Aorta (tissue), 5 donors: ENCODE data around the gene RFLNA. TPM values are rescaled to one million over a fixed set of nuclear protein-coding genes. Genes with fewer than 3 reads are reported as not detected.
A peak's percentile ranks its signal among the peaks of the same experiment; 100 is the strongest.

ENCODE experiments used
- ATAC-seq: fragments of 200-7000 bp; cut with Tn5 transposase; one replicate; pipeline ENCODE4 v1.9.1; 2022; ENCODE audit warnings: moderate library complexity; ENCODE audit not compliant: low FRiP score
- DNase-seq, 2 donors: peaks; one replicate each; pipeline ENCODE4 v3.0.0-alpha.2; 2020
- H3K27ac ChIP-seq, 2 donors: one replicate each; pipeline ENCODE4 v1.5.1; 2013; ENCODE audit warnings: low read length in 2 of 2, mild to moderate bottlenecking in 2 of 2, moderate library complexity in 2 of 2, control low read depth in 1 of 2, inconsistent platforms in 1 of 2, low read depth in 1 of 2
- H3K27me3 ChIP-seq, 2 donors: one replicate each; pipeline ENCODE4 v1.6.1; 2013; ENCODE audit warnings: control low read depth in 1 of 2, low read length in 1 of 2, mild to moderate bottlenecking in 1 of 2, moderate library complexity in 1 of 2; ENCODE audit not compliant: insufficient read depth in 2 of 2, control insufficient read depth in 1 of 2
- H3K36me3 ChIP-seq, 2 donors: one replicate each; pipeline ENCODE4 v1.6.1; 2013; ENCODE audit warnings: control low read depth in 1 of 2, low read length in 1 of 2, mild to moderate bottlenecking in 1 of 2; ENCODE audit not compliant: insufficient read depth in 2 of 2, control insufficient read depth in 1 of 2
- H3K4me1 ChIP-seq, 2 donors: one replicate each; pipeline ENCODE4 v1.6.1; 2013; ENCODE audit warnings: low read length in 2 of 2, control low read depth in 1 of 2, mild to moderate bottlenecking in 1 of 2, moderate library complexity in 1 of 2; ENCODE audit not compliant: insufficient read depth in 2 of 2, control insufficient read depth in 1 of 2
- H3K4me3 ChIP-seq, 2 donors: one replicate each; pipeline ENCODE4 v1.5.1; 2013; ENCODE audit warnings: low read length in 2 of 2, control low read depth in 1 of 2, mild to moderate bottlenecking in 1 of 2
- H3K9me3 ChIP-seq: one replicate; pipeline ENCODE4 v1.6.1; 2013; ENCODE audit warnings: mild to moderate bottlenecking, low read length; ENCODE audit not compliant: control insufficient read depth
- WGBS, 2 donors: extraction: QIAGEN DNeasy Blood & Tissue Kit; methylation state at CpG; one replicate each; pipeline ENCODE4 v1.1.7; 2013; 5-methylcytosine and 5-hydroxymethylcytosine counted together
- intact Hi-C, 2 donors: fragments of 100-400 bp; cut with DNase I; formaldehyde crosslinking; loops; one replicate each; pipeline versions ENCODE4 v1.14.2 to v1.15.0; 2022
- microRNA-seq, 2 donors: library from miRNA; unstranded; fragments of <30 nt; microRNA quantifications; one replicate each; pipeline ENCODE4 v1.2.0, GENCODE V29; 2020
- polyA plus RNA-seq, 2 donors: library from polyadenylated mRNA; stranded (reverse); fragments of 200-250 nt; gene quantifications; one replicate each; pipeline ENCODE4 v1.2.3, GENCODE V29; 2013
- total RNA-seq, 2 donors: library from RNA; stranded (reverse); fragmentation: NEBNext Ultra II Directional; extraction: Animal tissue kit (Norgen Biotek cat#: 25700); gene quantifications; one replicate each; pipeline ENCODE4 v1.2.1, GENCODE V29; 2021
- donor health status: healthy with polysubstance abuse.
- donor health status: Bipolar disorder and iron deficiency.
- donor health status: DM: no; HTN: no; CAD: no.
- donor health status: DM: no; HTN: no; CAD: no.
- donor health status: DM: yes; HTN: yes; CAD: no.

Gene RFLNA
- total and polyA plus RNA-seq, 4 donors = 1.2 to 6.8 (median 1.8) TPM

- Histone ChIP-seq H3K27ac (peak overlapping the region in 1 of 2 donors; percentile 9), H3K4me3 (no peak overlapping the region), H3K9me3 (no peaks in the 10 kb centered on the region), H3K4me1 (no peaks in the 10 kb centered on the region), H3K36me3 (peaks cover 0 to 7% of the 10 kb centered on the region in 2 donors), H3K27me3 (no peaks in the 10 kb centered on the region)
- WGBS, 2 donors = 12 to 13% methylated on average over 36 to 37 of the region's 37 CpGs
- ATAC-seq (peak; percentile 88), DNase-seq (peak; percentile 91 to 97)
- intact Hi-C loops = loop anchor here in 1 of 2 donors (10.0 kb wide), 1 partner anchor 405 kb away; no protein-coding TSS in a partner anchor
Observed at GRCh38 chr12:124359671-124360581, 65.0 kb downstream of the RFLNA start.

GRCh38 chr12:124361074-124361970, 66.4 kb downstream of the RFLNA start:
- peaks cover 0 to 6% of the 10 kb centered on the region in 2 donors for H3K36me3 ChIP-seq
- H3K9me3 ChIP-seq = no peaks in the 10 kb centered on the region
- 90 to 94% methylated on average over 21 of the region's 21 CpGs for WGBS, 2 donors
- DNase-seq (no peak), ATAC-seq (no peak)
- H3K4me1 ChIP-seq = no peaks in the 10 kb centered on the region
- no peak overlapping the region for H3K27ac ChIP-seq
- intact Hi-C loops = no loop called here
- no peak overlapping the region for H3K4me3 ChIP-seq
- no peaks in the 10 kb centered on the region for H3K27me3 ChIP-seq

- Histone ChIP-seq H3K9me3 (no peaks in the 10 kb centered on the region), H3K27me3 (no peaks in the 10 kb centered on the region), H3K36me3 (peaks cover 0 to 5% of the 10 kb centered on the region in 2 donors), H3K27ac (no peak overlapping the region), H3K4me1 (no peaks in the 10 kb centered on the region), H3K4me3 (no peak overlapping the region)
- DNase-seq (no peak), ATAC-seq (no peak)
- intact Hi-C loops = no loop called here
- WGBS, 2 donors = 94 to 95% methylated on average over 15 of the region's 15 CpGs
Observed at GRCh38 chr12:124361996-124362395, 67.1 kb downstream of the RFLNA start.

GRCh38 chr12:124363353-124363965, 68.6 kb downstream of the RFLNA start:
- ATAC-seq (no peak), DNase-seq (no peak)
- H3K27ac ChIP-seq = no peak overlapping the region
- H3K27me3 ChIP-seq = no peaks in the 10 kb centered on the region
- peaks cover 0 to 2% of the 10 kb centered on the region in 2 donors for H3K36me3 ChIP-seq
- intact Hi-C loops = no loop called here
- H3K9me3 ChIP-seq = no peaks in the 10 kb centered on the region
- H3K4me1 ChIP-seq = no peaks in the 10 kb centered on the region
- no peak overlapping the region for H3K4me3 ChIP-seq
- WGBS, 2 donors = 85 to 88% methylated on average over 21 to 23 of the region's 23 CpGs

- peaks cover 0 to 2% of the 10 kb centered on the region in 2 donors for H3K36me3 ChIP-seq
- WGBS, 2 donors = 89 to 91% methylated on average over 11 of the region's 11 CpGs
- ATAC-seq (no peak), DNase-seq (no peak)
- no peaks in the 10 kb centered on the region for H3K4me1 ChIP-seq
- no peak overlapping the region for H3K4me3 ChIP-seq
- no peaks in the 10 kb centered on the region for H3K27me3 ChIP-seq
- intact Hi-C loops = no loop called here
- H3K27ac ChIP-seq = no peak overlapping the region
- H3K9me3 ChIP-seq = no peaks in the 10 kb centered on the region
Observed at GRCh38 chr12:124364543-124364942, 69.7 kb downstream of the RFLNA start.

Small RNA genes within 50 kb of the gene (microRNA-seq; reads per million reads assigned to microRNA genes)
- 0.60 to 2.0 reads per million in 2 donors for gene MIR6880
